CD4-positive, alpha-beta T cell (primary cell): ENCODE results near the gene PFKM. TPM values are rescaled to one million over a fixed set of nuclear protein-coding genes. Genes with fewer than 3 reads are reported as not detected.
A peak's percentile ranks its signal among the peaks of the same experiment; 100 is the strongest.

Source experiments
- ATAC-seq: fragments of 200-7000 bp; cut with Tn5 transposase; one replicate; pipeline ENCODE4 v1.10.0; 2022; ENCODE audit warnings: mild to moderate bottlenecking; ENCODE audit not compliant: poor library complexity
- CTCF ChIA-PET: fragments of 350-600 bp; sonication (Branson Sonifier 250); formaldehyde crosslinking; loops from one replicate; lab custom pipeline; 2021; ENCODE audit warnings: antibody characterized with exemption, inconsistent platforms; lab: Charles Lee
- POLR2A ChIA-PET: fragments of 350-600 bp; sonication (Branson Sonifier 250); formaldehyde crosslinking; loops from one replicate; lab custom pipeline; 2021; ENCODE audit warnings: antibody characterized with exemption, inconsistent platforms; lab: Charles Lee
- DNase-seq, 14 experiments: peaks; one replicate each; pipeline ENCODE4 v3.0.0-alpha.2; 2013 to 2020; ENCODE audit warnings: mixed read lengths in 2 of 14
- H3K27ac ChIP-seq, 2 donors: one replicate each; pipeline versions ENCODE4 v1.5.1 to v1.7.0; 2013; ENCODE audit warnings: low read length in 2 of 2, low read depth in 1 of 2, mild to moderate bottlenecking in 1 of 2
- H3K27me3 ChIP-seq, 2 experiments: 1 replicate in 1 of 2; 2 replicates in 1 of 2; pipeline versions ENCODE4 v1.6.1 to v1.7.0; 2013; ENCODE audit warnings: low read length in 2 of 2, control low read depth in 1 of 2, mild to moderate bottlenecking in 1 of 2, moderate library complexity in 1 of 2; ENCODE audit not compliant: insufficient read depth in 2 of 2, control insufficient read depth in 1 of 2
- H3K36me3 ChIP-seq: one replicate; pipeline ENCODE4 v1.6.1; 2013; ENCODE audit warnings: low read length, control low read depth; ENCODE audit not compliant: insufficient read depth
- H3K4me1 ChIP-seq: one replicate; pipeline ENCODE4 v1.6.1; 2013; ENCODE audit warnings: low read length, control low read depth; ENCODE audit not compliant: insufficient read depth
- H3K4me3 ChIP-seq: one replicate; pipeline ENCODE4 v1.5.1; 2013; ENCODE audit warnings: mild to moderate bottlenecking, low read length, moderate library complexity
- H3K9me3 ChIP-seq, 2 experiments: 1 replicate in 1 of 2; 2 replicates in 1 of 2; pipeline versions ENCODE4 v1.6.1 to v1.7.0; 2013; ENCODE audit warnings: low read length in 2 of 2, mild to moderate bottlenecking in 2 of 2, control low read depth in 1 of 2, moderate library complexity in 1 of 2; ENCODE audit not compliant: control insufficient read depth in 1 of 2, insufficient read depth in 1 of 2
- H3K27ac Mint-ChIP-seq: one replicate; pipeline ENCODE4 v1.8.0; 2020; ENCODE audit warnings: mixed read lengths
- H3K27me3 Mint-ChIP-seq: one replicate; pipeline ENCODE4 v1.8.0; 2021; ENCODE audit warnings: mixed read lengths
- H3K36me3 Mint-ChIP-seq: one replicate; pipeline ENCODE4 v1.8.0; 2021; ENCODE audit warnings: low read depth, mixed read lengths
- H3K4me1 Mint-ChIP-seq: one replicate; pipeline ENCODE4 v1.8.0; 2021; ENCODE audit warnings: low read depth, mixed read lengths
- H3K4me3 Mint-ChIP-seq: one replicate; pipeline ENCODE4 v1.8.0; 2020; ENCODE audit warnings: mild to moderate bottlenecking, mixed read lengths
- H3K9me3 Mint-ChIP-seq: one replicate; pipeline ENCODE4 v1.8.0; 2020; ENCODE audit warnings: mixed read lengths
- intact Hi-C, 2 experiments: fragments of 100-400 bp; cut with DNase I in 1 of 2; cut with micrococcal nuclease in 1 of 2; formaldehyde crosslinking; loops; one replicate each; pipeline versions ENCODE4 v1.15.1 to v1.9.0; 2023 to 2025; cut with DNase I, micrococcal nuclease
- total RNA-seq, 174 experiments: library from RNA in 2 of 174; stranded (reverse) in 2 of 174; gene quantifications; one replicate each; pipeline ENCODE4 v1.2.3 and lab custom pipeline; 2021 to 2026
- TF ChIP-seq, protein P1 (sequence below): fragments of 200-600 bp; IDR thresholded peaks from one replicate; pipeline ENCODE4 v1.8.0; 2022; ENCODE audit warnings: antibody characterized with exemption, mild to moderate bottlenecking

The PFKM gene
- total RNA-seq, 2 experiments from 2014 or later, result 9.3 to 9.4 TPM

DNA sequence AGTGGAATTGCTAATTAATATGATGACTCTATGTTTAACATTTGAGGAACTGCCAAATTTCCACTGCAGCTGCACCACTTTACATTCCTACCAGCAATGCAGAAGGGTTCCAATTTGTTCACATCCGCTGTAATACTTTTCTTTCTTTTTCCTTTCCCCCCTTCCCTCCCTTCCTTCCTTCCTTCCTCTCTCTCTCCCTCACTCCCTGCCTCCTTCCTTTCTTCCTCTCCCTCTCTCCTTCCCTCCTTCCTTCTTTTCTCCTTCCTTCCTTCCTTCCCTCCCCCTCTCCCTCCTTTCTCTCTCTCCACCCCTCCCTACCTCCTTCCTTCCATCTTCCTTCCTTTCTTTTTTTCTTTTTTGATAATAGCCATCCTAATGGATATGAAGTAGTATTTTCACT, 3.2 kb upstream of the PFKM start:
- ATAC-seq (no peak), DNase-seq (no peak)
- Histone ChIP-seq H3K4me3 (no peak overlapping the region), H3K4me1 (peaks cover 15% of the 10 kb centered on the region), H3K36me3 (no peaks in the 10 kb centered on the region), H3K27me3 (no peaks in the 10 kb centered on the region), H3K27ac (no peak overlapping the region), H3K9me3 (no peaks in the 10 kb centered on the region)
- POLR2A ChIA-PET, result no interaction called here
- Mint-ChIP-seq H3K4me3 (no peak overlapping the region), H3K9me3 (no peaks in the 10 kb centered on the region), H3K27me3 (peaks cover 21% of the 10 kb centered on the region), H3K36me3 (peaks cover 5% of the 10 kb centered on the region), H3K4me1 (peaks cover 25% of the 10 kb centered on the region), H3K27ac (no peak overlapping the region)
- CTCF ChIA-PET, result no interaction called here
- TF ChIP-seq, protein P1, sequence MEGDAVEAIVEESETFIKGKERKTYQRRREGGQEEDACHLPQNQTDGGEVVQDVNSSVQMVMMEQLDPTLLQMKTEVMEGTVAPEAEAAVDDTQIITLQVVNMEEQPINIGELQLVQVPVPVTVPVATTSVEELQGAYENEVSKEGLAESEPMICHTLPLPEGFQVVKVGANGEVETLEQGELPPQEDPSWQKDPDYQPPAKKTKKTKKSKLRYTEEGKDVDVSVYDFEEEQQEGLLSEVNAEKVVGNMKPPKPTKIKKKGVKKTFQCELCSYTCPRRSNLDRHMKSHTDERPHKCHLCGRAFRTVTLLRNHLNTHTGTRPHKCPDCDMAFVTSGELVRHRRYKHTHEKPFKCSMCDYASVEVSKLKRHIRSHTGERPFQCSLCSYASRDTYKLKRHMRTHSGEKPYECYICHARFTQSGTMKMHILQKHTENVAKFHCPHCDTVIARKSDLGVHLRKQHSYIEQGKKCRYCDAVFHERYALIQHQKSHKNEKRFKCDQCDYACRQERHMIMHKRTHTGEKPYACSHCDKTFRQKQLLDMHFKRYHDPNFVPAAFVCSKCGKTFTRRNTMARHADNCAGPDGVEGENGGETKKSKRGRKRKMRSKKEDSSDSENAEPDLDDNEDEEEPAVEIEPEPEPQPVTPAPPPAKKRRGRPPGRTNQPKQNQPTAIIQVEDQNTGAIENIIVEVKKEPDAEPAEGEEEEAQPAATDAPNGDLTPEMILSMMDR, result no peak
- intact Hi-C loops, result no loop called here

DNA sequence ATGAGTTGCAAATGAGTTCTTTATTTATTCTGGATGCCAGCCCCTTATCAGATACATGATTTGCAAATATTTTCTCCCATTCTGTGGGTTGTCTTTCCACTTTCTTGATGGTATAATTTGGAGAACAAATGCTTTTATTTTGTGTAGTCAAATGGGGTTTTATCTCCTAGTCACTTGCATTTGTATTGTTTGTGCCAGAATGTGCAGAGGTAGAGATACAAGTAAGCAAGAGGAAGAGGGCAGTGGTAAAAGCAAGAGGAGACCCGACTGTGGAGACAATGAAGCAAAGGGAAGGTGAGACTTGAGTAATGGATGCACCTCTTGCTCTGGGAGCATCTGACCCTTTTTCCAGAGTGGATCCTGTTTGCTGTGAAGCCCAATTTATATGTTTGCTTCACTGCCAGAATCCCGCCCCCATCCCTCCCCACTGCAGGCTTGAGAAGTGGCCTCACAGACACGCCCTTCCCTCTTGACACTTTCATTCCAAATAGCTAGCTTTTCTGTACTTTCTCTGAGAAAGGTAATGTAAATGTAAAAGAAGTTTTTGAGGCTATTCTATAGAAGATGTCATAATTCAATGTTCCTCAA, 786 bp upstream of the PFKM start:
- no peaks in the 10 kb centered on the region for H3K27me3 ChIP-seq
- H3K36me3 ChIP-seq, result peaks cover 4% of the 10 kb centered on the region
- H3K27ac ChIP-seq, result no peak overlapping the region
- Mint-ChIP-seq H3K4me1 (peaks cover 29% of the 10 kb centered on the region), H3K27ac (peak overlapping the region; percentile 52), H3K4me3 (peak overlapping the region; percentile 98), H3K27me3 (peaks cover 21% of the 10 kb centered on the region), H3K9me3 (no peaks in the 10 kb centered on the region), H3K36me3 (peaks cover 10% of the 10 kb centered on the region)
- ChIA-PET CTCF (interaction anchor here (0.9 kb wide), 1 partner anchor 32 kb away, joined by 4 read pairs; no protein-coding TSS in a partner anchor), POLR2A (interaction anchor here (1.4 to 2.2 kb wide), 2 partner anchors 12 to 40 kb away, joined by 11 to 19 read pairs; partner anchors contain the start of genes ASB8 and SENP1)
- TF ChIP-seq, protein P1, result no peak
- no peak for DNase-seq
- intact Hi-C loops, result no loop called here
- no peak for ATAC-seq
- peaks cover 15% of the 10 kb centered on the region for H3K4me1 ChIP-seq
- no peaks in the 10 kb centered on the region for H3K9me3 ChIP-seq
- H3K4me3 ChIP-seq, result no peak overlapping the region

DNA sequence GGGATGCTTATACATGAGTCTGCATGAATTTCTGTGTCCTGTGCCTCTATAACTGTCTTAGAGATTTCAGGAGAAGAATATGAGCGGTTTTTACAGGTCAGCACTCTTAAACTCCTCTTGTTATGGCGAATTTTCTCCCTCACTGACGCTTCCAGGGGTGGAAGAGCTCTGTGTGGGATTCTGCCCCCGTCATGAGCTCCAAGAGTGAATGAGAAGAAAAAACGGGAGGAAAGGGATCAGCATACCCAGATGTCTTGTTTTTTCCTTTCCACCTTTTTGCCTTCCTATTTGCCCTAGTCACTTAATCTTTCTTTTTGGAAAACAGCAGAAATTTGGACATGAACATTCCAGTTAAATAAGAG, 651 bp downstream of the PFKM start:
- Histone ChIP-seq H3K4me3 (peak overlapping the region; percentile 74), H3K9me3 (no peaks in the 10 kb centered on the region), H3K36me3 (peaks cover 8% of the 10 kb centered on the region), H3K27me3 (no peaks in the 10 kb centered on the region), H3K4me1 (peaks cover 15% of the 10 kb centered on the region), H3K27ac (no peak overlapping the region)
- Mint-ChIP-seq H3K36me3 (peaks cover 18% of the 10 kb centered on the region), H3K4me3 (peak overlapping the region; percentile 98), H3K9me3 (no peaks in the 10 kb centered on the region), H3K27ac (peak overlapping the region; percentile 52), H3K27me3 (peaks cover 12% of the 10 kb centered on the region), H3K4me1 (peaks cover 29% of the 10 kb centered on the region)
- ChIA-PET POLR2A (interaction anchor here (1.0 to 2.2 kb wide), 3 partner anchors 14 to 80 kb away, joined by 4 to 19 read pairs (median 11); partner anchors contain the start of genes ASB8 and SENP1), CTCF (interaction anchor here (1.2 kb wide), 1 partner anchor 38 kb away, joined by 3 read pairs; no protein-coding TSS in a partner anchor)
- TF ChIP-seq, protein P1, result no peak
- intact Hi-C loops, result no loop called here
- DNase-seq (no peak), ATAC-seq (no peak)
